ENCODE results near the gene ZFAND6.

DNA sequence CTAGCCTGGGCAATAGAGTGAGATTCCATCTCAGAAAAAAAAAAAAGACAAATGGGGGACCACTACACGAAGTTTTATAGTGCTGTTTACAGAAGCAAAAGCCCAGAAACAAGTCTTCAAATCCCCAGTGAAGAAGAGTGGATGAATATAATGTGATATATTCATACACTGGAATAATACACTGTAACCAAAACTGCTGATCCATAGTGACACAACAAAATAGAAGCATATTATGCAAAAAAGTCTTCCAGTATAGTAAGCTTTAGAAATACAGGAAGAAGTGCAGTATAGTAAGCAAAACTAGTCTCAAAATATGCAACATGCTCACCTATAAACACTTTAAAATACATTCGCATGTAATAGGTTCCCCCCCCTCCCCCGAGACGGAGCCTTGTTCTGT, 81.4 kb downstream of the ZFAND6 start:
- TF ChIP-seq CTCF (IDR thresholded peaks at IDR 0.05 in 8 of 11, conservative IDR thresholded peaks at IDR 0.05 in 3 of 11) (no peak), POLR2AphosphoS5 (IDR thresholded peaks at IDR 0.05) (no peak), POLR2A (IDR thresholded peaks at IDR 0.05) (no peak)
